ENCODE measurements around the gene FAM234A.

FAM234A gene, protein sequence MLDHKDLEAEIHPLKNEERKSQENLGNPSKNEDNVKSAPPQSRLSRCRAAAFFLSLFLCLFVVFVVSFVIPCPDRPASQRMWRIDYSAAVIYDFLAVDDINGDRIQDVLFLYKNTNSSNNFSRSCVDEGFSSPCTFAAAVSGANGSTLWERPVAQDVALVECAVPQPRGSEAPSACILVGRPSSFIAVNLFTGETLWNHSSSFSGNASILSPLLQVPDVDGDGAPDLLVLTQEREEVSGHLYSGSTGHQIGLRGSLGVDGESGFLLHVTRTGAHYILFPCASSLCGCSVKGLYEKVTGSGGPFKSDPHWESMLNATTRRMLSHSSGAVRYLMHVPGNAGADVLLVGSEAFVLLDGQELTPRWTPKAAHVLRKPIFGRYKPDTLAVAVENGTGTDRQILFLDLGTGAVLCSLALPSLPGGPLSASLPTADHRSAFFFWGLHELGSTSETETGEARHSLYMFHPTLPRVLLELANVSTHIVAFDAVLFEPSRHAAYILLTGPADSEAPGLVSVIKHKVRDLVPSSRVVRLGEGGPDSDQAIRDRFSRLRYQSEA

DNA sequence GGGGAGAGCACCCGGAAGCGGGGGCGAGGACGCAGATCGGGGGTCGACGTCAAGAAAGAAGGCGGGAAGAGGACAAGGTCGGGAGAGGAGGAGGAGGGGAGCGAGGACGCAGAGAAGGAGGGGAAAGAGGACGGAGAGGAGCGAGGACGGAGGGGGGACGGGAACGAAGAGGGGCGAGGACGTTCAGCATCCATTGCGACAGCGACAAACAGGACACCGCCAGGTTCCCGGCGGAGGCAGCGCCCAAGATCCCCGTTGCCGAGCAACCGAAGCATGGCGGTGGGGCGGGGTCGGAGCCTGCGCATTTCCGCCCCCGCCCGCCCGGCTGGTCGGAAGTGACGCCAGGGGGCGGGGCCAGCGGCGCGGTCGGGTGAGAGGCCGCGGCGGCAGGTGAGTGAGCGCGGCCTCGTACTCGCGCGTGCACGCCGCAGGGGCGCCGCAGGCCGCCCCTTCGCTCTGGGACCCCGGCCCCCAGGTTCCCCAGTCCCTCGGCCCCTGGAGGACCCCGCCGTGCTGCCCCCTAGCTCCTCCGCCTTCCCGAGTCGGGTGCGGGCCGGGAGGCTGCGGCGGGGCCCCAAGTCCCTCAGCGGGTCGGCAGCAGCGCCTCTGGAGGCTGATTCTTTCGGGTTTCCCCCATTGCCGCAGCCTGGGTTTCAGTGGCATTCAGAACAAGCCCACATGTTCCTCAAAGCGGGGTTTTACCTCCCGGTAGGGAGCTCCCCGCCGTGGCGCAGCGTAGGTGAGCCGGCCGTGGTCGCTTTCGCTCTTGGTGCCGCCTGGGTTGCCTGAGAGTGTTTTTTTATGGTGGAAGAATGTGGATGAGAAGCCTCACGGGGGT, at the start of gene FAM234A:
FAM234A (plus strand) TSS at position 354 of the 838 bp plus-strand sequence. CDS start 19,593 bp downstream, outside the sequence.
- H3K9ac ChIP-seq (ENCODE audit: low read length in 5 of 5) = peak within 1 kb of the TSS; percentile 89 to 98 (median 93)
- H3K36me3 ChIP-seq (ENCODE audit: control insufficient read depth in 5 of 5, insufficient read depth in 5 of 5, low read length in 5 of 5) = no peaks in the 10 kb centered on the region
- H3K27ac ChIP-seq (ENCODE audit: low read depth, low read length) = peak within 1 kb of the TSS; percentile 95
- H3K4me3 ChIP-seq (ENCODE audit: low read depth in 1 of 5, low read length in 5 of 5) = peak within 1 kb of the TSS; percentile 87 to 92 (median 91)
- H3K27me3 ChIP-seq (ENCODE audit: control insufficient read depth in 5 of 5, insufficient read depth in 4 of 5, low read length in 5 of 5) = no peaks in the 10 kb centered on the region
- H3K9me3 ChIP-seq (ENCODE audit: control insufficient read depth in 5 of 5, low read length in 5 of 5) = no peaks in the 10 kb centered on the region
- H3K4me1 ChIP-seq (ENCODE audit: control insufficient read depth in 5 of 5, insufficient read depth in 5 of 5, low read length in 5 of 5) = peaks cover 4 to 13% (median 11%) of the 10 kb centered on the region in 5 donors

DNA sequence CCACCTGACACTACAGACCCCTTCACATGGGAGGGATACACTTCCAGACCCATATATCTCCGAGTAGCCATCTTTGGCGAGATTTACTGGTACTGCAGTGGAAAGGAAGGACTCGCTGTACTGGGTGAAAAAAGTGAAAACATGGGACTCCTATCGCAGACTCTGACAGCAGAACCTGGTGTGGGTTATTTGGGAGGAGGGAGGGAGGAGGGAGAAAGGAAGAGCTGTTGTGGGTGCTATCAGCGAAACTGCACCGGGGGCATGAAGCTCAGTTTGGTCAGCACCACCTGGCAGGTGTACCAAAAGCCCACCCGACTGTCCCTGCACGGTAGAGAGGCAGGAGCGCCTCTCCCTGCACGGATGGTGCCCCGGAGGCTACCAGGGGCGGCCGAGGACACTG, 49.4 kb upstream of the FAM234A start:
- H3K27ac ChIP-seq (ENCODE audit: low read depth, low read length) = no peak overlapping the region
- H3K36me3 ChIP-seq (ENCODE audit: control insufficient read depth in 5 of 5, insufficient read depth in 5 of 5, low read length in 5 of 5) = peaks cover 0 to 41% (median 33%) of the 10 kb centered on the region in 5 donors
- no peak overlapping the region for H3K4me3 ChIP-seq (ENCODE audit: low read depth in 1 of 5, low read length in 5 of 5)
- H3K9me3 ChIP-seq (ENCODE audit: control insufficient read depth in 5 of 5, low read length in 5 of 5) = no peaks in the 10 kb centered on the region
- peaks cover 0 to 16% (median 13%) of the 10 kb centered on the region in 5 donors for H3K4me1 ChIP-seq (ENCODE audit: control insufficient read depth in 5 of 5, insufficient read depth in 5 of 5, low read length in 5 of 5)
- peaks cover 0 to 6% (median 3%) of the 10 kb centered on the region in 5 donors for H3K27me3 ChIP-seq (ENCODE audit: control insufficient read depth in 5 of 5, insufficient read depth in 4 of 5, low read length in 5 of 5)
- no peak overlapping the region for H3K9ac ChIP-seq (ENCODE audit: low read length in 5 of 5)

DNA sequence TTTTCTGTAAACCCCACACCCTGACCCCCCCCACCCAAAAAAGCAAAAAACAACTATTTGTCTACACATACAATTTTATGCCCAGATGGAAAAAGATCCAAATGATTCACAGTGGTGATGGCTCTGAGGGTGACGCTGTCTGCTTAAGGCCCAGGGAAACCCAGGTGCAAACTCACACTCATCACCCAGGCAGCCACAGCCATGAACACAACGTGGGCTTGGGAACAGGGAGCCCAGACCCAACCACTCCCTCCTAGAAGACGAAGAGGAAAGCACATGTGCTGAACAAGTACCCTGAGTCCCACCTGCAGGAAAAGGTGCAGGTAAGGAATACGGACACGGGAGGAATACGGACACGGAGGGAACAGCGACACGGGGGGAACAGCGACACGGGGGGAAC, 48.9 kb upstream of the FAM234A start:
- no peaks in the 10 kb centered on the region for H3K9me3 ChIP-seq (ENCODE audit: control insufficient read depth in 5 of 5, low read length in 5 of 5)
- H3K27me3 ChIP-seq (ENCODE audit: control insufficient read depth in 5 of 5, insufficient read depth in 4 of 5, low read length in 5 of 5) = peaks cover 0 to 3% (median 0%) of the 10 kb centered on the region in 5 donors
- peaks cover 0 to 11% (median 9%) of the 10 kb centered on the region in 5 donors for H3K4me1 ChIP-seq (ENCODE audit: control insufficient read depth in 5 of 5, insufficient read depth in 5 of 5, low read length in 5 of 5)
- H3K36me3 ChIP-seq (ENCODE audit: control insufficient read depth in 5 of 5, insufficient read depth in 5 of 5, low read length in 5 of 5) = peaks cover 0 to 46% (median 37%) of the 10 kb centered on the region in 5 donors
- H3K27ac ChIP-seq (ENCODE audit: low read depth, low read length) = no peak overlapping the region
- H3K9ac ChIP-seq (ENCODE audit: low read length in 5 of 5) = no peak overlapping the region
- H3K4me3 ChIP-seq (ENCODE audit: low read depth in 1 of 5, low read length in 5 of 5) = no peak overlapping the region

DNA sequence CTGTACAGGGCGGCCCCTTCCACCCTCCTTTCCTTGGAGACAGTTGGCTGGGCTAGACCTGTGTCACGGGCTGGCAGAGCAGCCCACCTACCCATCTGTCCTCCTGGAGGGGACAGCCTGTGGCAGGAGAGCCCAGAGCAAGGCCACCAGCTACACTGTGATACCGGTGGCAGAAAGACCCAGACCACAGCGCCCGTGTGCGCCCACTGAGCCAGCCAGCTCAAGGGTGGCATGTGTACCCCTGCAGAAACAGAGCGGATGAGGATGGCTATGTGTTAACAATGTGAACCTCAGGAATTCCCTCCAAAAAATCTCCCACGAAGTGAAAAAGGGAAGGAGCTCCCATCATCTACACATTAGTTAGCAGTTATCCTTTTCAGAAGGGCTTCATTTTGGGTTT, 47.3 kb upstream of the FAM234A start:
- no peaks in the 10 kb centered on the region for H3K9me3 ChIP-seq (ENCODE audit: control insufficient read depth in 5 of 5, low read length in 5 of 5)
- H3K9ac ChIP-seq (ENCODE audit: low read length in 5 of 5) = no peak overlapping the region
- H3K27me3 ChIP-seq (ENCODE audit: control insufficient read depth in 5 of 5, insufficient read depth in 4 of 5, low read length in 5 of 5) = no peaks in the 10 kb centered on the region
- H3K4me1 ChIP-seq (ENCODE audit: control insufficient read depth in 5 of 5, insufficient read depth in 5 of 5, low read length in 5 of 5) = no peaks in the 10 kb centered on the region
- no peak overlapping the region for H3K4me3 ChIP-seq (ENCODE audit: low read depth in 1 of 5, low read length in 5 of 5)
- no peak overlapping the region for H3K27ac ChIP-seq (ENCODE audit: low read depth, low read length)
- peaks cover 0 to 62% (median 53%) of the 10 kb centered on the region in 5 donors for H3K36me3 ChIP-seq (ENCODE audit: control insufficient read depth in 5 of 5, insufficient read depth in 5 of 5, low read length in 5 of 5)

DNA sequence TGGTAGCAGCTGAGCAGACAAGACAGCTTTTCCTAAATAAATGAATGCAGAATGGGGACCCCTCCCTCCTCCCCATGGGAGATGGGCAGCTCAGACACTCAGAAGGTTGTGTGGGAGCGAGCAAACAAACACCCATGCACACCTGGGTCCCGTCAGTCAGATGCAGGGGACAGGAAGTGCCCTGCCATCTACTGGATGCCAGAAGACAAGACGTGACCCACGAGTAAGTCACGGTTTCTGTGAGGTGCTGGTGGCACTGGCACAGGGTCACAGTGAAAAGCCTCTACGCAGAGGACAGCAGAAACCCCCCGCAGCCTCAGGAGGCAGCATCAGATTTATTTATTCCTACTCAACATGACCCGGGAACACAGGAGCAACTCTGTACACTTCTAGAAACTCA, 45.9 kb upstream of the FAM234A start:
- Histone ChIP-seq H3K4me1 (ENCODE audit: control insufficient read depth in 5 of 5, insufficient read depth in 5 of 5, low read length in 5 of 5) (no peaks in the 10 kb centered on the region), H3K9me3 (ENCODE audit: control insufficient read depth in 5 of 5, low read length in 5 of 5) (no peaks in the 10 kb centered on the region), H3K9ac (ENCODE audit: low read length in 5 of 5) (peak overlapping the region in 1 of 5 donors; percentile 17), H3K27me3 (ENCODE audit: control insufficient read depth in 5 of 5, insufficient read depth in 4 of 5, low read length in 5 of 5) (no peaks in the 10 kb centered on the region), H3K27ac (ENCODE audit: low read depth, low read length) (no peak overlapping the region), H3K4me3 (ENCODE audit: low read depth in 1 of 5, low read length in 5 of 5) (no peak overlapping the region), H3K36me3 (ENCODE audit: control insufficient read depth in 5 of 5, insufficient read depth in 5 of 5, low read length in 5 of 5) (peaks cover 0 to 75% (median 59%) of the 10 kb centered on the region in 5 donors)

DNA sequence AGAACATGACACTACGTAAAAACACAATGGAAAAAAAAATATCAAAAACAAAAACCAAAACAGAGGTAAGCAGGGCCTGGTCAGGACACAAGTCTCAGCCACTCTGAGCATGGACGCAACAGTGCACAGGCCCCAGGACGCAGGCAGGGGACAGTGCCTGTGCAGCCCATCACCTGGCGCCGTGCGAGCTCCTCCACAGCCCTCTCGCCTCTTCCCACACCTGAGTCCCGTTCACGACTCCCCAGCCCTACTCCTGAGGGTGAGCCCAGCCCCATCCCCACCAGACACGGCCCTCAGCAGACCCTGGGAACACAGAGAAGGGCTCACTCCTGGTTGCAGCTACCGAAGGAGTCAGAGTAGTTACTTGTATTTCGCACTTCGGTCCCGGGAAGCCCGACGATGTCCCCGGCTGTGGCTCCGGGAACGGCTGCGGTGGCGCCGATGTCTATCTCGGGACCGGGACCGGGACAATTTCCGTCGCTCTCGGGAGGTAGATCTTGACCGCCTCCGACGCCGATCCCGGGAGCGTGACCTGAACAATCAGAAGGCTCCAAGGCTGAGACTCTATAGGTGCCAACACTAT, 44.9 kb upstream of the FAM234A start:
- Histone ChIP-seq H3K27ac (ENCODE audit: low read depth, low read length) (no peak overlapping the region), H3K9ac (ENCODE audit: low read length in 5 of 5) (no peak overlapping the region), H3K4me3 (ENCODE audit: low read depth in 1 of 5, low read length in 5 of 5) (no peak overlapping the region), H3K9me3 (ENCODE audit: control insufficient read depth in 5 of 5, low read length in 5 of 5) (no peaks in the 10 kb centered on the region), H3K36me3 (ENCODE audit: control insufficient read depth in 5 of 5, insufficient read depth in 5 of 5, low read length in 5 of 5) (peaks cover 2 to 84% (median 68%) of the 10 kb centered on the region in 5 donors), H3K27me3 (ENCODE audit: control insufficient read depth in 5 of 5, insufficient read depth in 4 of 5, low read length in 5 of 5) (no peaks in the 10 kb centered on the region), H3K4me1 (ENCODE audit: control insufficient read depth in 5 of 5, insufficient read depth in 5 of 5, low read length in 5 of 5) (no peaks in the 10 kb centered on the region)

DNA sequence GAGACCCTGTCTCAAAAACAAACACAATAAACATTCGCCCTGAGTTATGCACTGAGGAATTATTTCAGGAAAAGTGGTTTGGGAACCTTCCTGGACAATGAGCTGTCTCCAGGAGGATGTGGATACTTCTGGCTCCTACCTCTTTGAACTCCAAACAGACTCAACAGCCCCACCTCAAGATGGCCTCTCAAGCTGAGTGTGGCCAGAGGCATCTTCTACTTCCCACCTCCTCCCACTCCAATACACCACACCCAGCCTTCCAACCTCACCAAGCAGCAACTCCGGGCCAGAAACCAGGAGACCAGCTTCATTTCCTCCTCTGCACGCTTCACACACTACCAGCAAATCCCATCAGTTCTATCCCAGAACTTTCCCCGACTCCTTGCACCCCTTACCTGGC, 42.8 kb upstream of the FAM234A start:
- no peak overlapping the region for H3K9ac ChIP-seq (ENCODE audit: low read length in 5 of 5)
- no peaks in the 10 kb centered on the region for H3K4me1 ChIP-seq (ENCODE audit: control insufficient read depth in 5 of 5, insufficient read depth in 5 of 5, low read length in 5 of 5)
- H3K4me3 ChIP-seq (ENCODE audit: low read depth in 1 of 5, low read length in 5 of 5) = no peak overlapping the region
- no peaks in the 10 kb centered on the region for H3K27me3 ChIP-seq (ENCODE audit: control insufficient read depth in 5 of 5, insufficient read depth in 4 of 5, low read length in 5 of 5)
- H3K9me3 ChIP-seq (ENCODE audit: control insufficient read depth in 5 of 5, low read length in 5 of 5) = no peaks in the 10 kb centered on the region
- H3K36me3 ChIP-seq (ENCODE audit: control insufficient read depth in 5 of 5, insufficient read depth in 5 of 5, low read length in 5 of 5) = peaks cover 4 to 95% (median 84%) of the 10 kb centered on the region in 5 donors
- H3K27ac ChIP-seq (ENCODE audit: low read depth, low read length) = no peak overlapping the region

DNA sequence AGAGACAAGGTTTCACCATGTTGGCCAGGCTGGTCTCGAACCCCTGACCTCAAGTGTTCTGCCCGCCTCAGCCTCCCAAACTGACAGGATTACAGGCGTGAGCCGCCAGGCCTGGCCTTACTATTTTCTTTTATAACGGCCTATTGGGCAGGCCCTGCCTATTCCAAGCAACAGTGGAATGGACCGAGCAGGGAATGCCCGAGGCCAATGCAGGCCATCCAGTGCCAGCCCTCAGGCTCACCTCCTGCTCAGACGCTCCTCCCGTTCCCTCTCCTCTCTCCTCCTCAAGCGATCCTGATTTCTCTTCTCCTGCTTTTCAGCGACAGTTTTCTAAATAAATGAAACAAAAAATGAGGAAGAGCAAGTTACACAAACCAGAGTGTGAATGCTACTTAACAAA, 41.9 kb upstream of the FAM234A start:
- H3K27me3 ChIP-seq (ENCODE audit: control insufficient read depth in 5 of 5, insufficient read depth in 4 of 5, low read length in 5 of 5) = no peaks in the 10 kb centered on the region
- H3K9me3 ChIP-seq (ENCODE audit: control insufficient read depth in 5 of 5, low read length in 5 of 5) = no peaks in the 10 kb centered on the region
- peaks cover 0 to 2% (median 0%) of the 10 kb centered on the region in 5 donors for H3K4me1 ChIP-seq (ENCODE audit: control insufficient read depth in 5 of 5, insufficient read depth in 5 of 5, low read length in 5 of 5)
- no peak overlapping the region for H3K27ac ChIP-seq (ENCODE audit: low read depth, low read length)
- no peak overlapping the region for H3K9ac ChIP-seq (ENCODE audit: low read length in 5 of 5)
- peaks cover 4 to 97% (median 83%) of the 10 kb centered on the region in 5 donors for H3K36me3 ChIP-seq (ENCODE audit: control insufficient read depth in 5 of 5, insufficient read depth in 5 of 5, low read length in 5 of 5)
- H3K4me3 ChIP-seq (ENCODE audit: low read depth in 1 of 5, low read length in 5 of 5) = no peak overlapping the region

DNA sequence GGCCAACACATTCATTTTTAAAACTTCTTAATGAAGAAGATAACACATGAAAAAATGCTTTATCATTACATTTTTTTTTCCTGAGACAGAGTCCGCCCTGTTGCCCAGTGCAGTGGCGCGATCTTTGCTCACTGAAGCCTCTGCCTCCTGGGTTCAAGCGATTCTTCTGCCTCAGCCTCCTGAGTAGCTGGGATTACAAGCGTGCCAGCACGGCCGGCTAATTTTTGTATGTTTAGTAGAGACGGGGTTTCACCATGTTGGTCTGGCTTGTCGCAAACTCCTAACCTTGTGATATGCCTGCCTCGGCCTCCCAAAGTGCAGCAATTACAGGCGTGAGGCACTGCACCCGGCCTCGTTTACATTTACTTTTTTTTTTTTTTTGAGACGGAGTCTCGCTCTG, 41.2 kb upstream of the FAM234A start:
- no peak overlapping the region for H3K27ac ChIP-seq (ENCODE audit: low read depth, low read length)
- H3K4me3 ChIP-seq (ENCODE audit: low read depth in 1 of 5, low read length in 5 of 5) = no peak overlapping the region
- no peaks in the 10 kb centered on the region for H3K9me3 ChIP-seq (ENCODE audit: control insufficient read depth in 5 of 5, low read length in 5 of 5)
- no peaks in the 10 kb centered on the region for H3K27me3 ChIP-seq (ENCODE audit: control insufficient read depth in 5 of 5, insufficient read depth in 4 of 5, low read length in 5 of 5)
- peaks cover 6 to 97% (median 84%) of the 10 kb centered on the region in 5 donors for H3K36me3 ChIP-seq (ENCODE audit: control insufficient read depth in 5 of 5, insufficient read depth in 5 of 5, low read length in 5 of 5)
- H3K9ac ChIP-seq (ENCODE audit: low read length in 5 of 5) = no peak overlapping the region
- peaks cover 0 to 2% (median 0%) of the 10 kb centered on the region in 5 donors for H3K4me1 ChIP-seq (ENCODE audit: control insufficient read depth in 5 of 5, insufficient read depth in 5 of 5, low read length in 5 of 5)
